ENCODE measurements around the gene PPARD. TPM values are rescaled to one million over a fixed set of nuclear protein-coding genes. Genes with fewer than 3 reads are reported as not detected.

Gene PPARD
- total RNA-seq, 4 donors from 2014 or later = 17.3 to 40.3 (median 35.9) TPM

GRCh38 chr6:35351422-35351821 lies 9.1 kb downstream of the PPARD start:
- TF ChIP-seq CTCF (IDR thresholded peaks at IDR 0.05) = no peak
- no peak for TF ChIP-seq POLR2A (IDR thresholded peaks at IDR 0.05)
- no peak for DNase-seq
- Histone ChIP-seq H3K4me1 (peaks cover 7 to 10% of the 10 kb centered on the region in 2 donors), H3K27ac (no peak overlapping the region), H3K9me3 (no peaks in the 10 kb centered on the region), H3K4me3 (replicated peaks in 1 of 3) (no peak overlapping the region), H3K27me3 (no peaks in the 10 kb centered on the region), H3K36me3 (peaks cover 2 to 19% of the 10 kb centered on the region in 2 donors)
- WGBS, 2 donors = 95 to 96% methylated on average over 4 of the region's 4 CpGs
- intact Hi-C loops (cut with DNase I) = no loop called here

- TF ChIP-seq CTCF (IDR thresholded peaks at IDR 0.05) (no peak), POLR2A (IDR thresholded peaks at IDR 0.05) (no peak)
- WGBS, 2 donors = 94 to 98% methylated on average over 2 of the region's 2 CpGs
- peaks cover 4 to 8% of the 10 kb centered on the region in 2 donors for H3K4me1 ChIP-seq
- H3K4me3 ChIP-seq (replicated peaks in 1 of 3) = no peak overlapping the region
- intact Hi-C loops (cut with DNase I) = no loop called here
- peaks cover 8 to 15% of the 10 kb centered on the region in 2 donors for H3K36me3 ChIP-seq
- H3K9me3 ChIP-seq = no peaks in the 10 kb centered on the region
- no peak overlapping the region for H3K27ac ChIP-seq
- DNase-seq = no peak
- no peaks in the 10 kb centered on the region for H3K27me3 ChIP-seq
These were observed 10.4 kb downstream of the PPARD start for GRCh38 chr6:35352735-35353134.

GRCh38 chr6:35354361-35355135 lies 12.2 kb downstream of the PPARD start:
- no peak for TF ChIP-seq POLR2A (IDR thresholded peaks at IDR 0.05)
- TF ChIP-seq CTCF (IDR thresholded peaks at IDR 0.05) = no peak
- 95 to 97% methylated on average over 13 of the region's 13 CpGs for WGBS, 2 donors
- Histone ChIP-seq H3K4me1 (peaks cover 20 to 26% of the 10 kb centered on the region in 2 donors), H3K9me3 (no peaks in the 10 kb centered on the region), H3K36me3 (peaks cover 7 to 8% of the 10 kb centered on the region in 2 donors), H3K4me3 (replicated peaks in 1 of 3) (no peak overlapping the region), H3K27me3 (no peaks in the 10 kb centered on the region), H3K27ac (no peak overlapping the region)
- intact Hi-C loops (cut with DNase I) = no loop called here
- DNase-seq = no peak

GRCh38 chr6:35356391-35356790 lies 14.0 kb downstream of the PPARD start:
- peaks cover 3 to 8% of the 10 kb centered on the region in 2 donors for H3K36me3 ChIP-seq
- intact Hi-C loops (cut with DNase I) = no loop called here
- H3K27ac ChIP-seq = peak overlapping the region in 1 of 3 donors; percentile 9
- DNase-seq = no peak
- H3K9me3 ChIP-seq = no peaks in the 10 kb centered on the region
- no peak overlapping the region for H3K4me3 ChIP-seq (replicated peaks in 1 of 3)
- TF ChIP-seq CTCF (IDR thresholded peaks at IDR 0.05) = no peak
- no peak for TF ChIP-seq POLR2A (IDR thresholded peaks at IDR 0.05)
- no peaks in the 10 kb centered on the region for H3K27me3 ChIP-seq
- peaks cover 37 to 41% of the 10 kb centered on the region in 2 donors for H3K4me1 ChIP-seq
- WGBS, 2 donors = 100% methylated on average over 1 of the region's 1 CpG

GRCh38 chr6:35357677-35358076 lies 15.3 kb downstream of the PPARD start:
- no peak for TF ChIP-seq POLR2A (IDR thresholded peaks at IDR 0.05)
- TF ChIP-seq CTCF (IDR thresholded peaks at IDR 0.05) = no peak
- Histone ChIP-seq H3K36me3 (peaks cover 0 to 8% of the 10 kb centered on the region in 2 donors), H3K9me3 (no peaks in the 10 kb centered on the region), H3K4me1 (peaks cover 49 to 54% of the 10 kb centered on the region in 2 donors), H3K27me3 (no peaks in the 10 kb centered on the region), H3K27ac (peak overlapping the region in 1 of 3 donors; percentile 86), H3K4me3 (replicated peaks in 1 of 3) (no peak overlapping the region)
- intact Hi-C loops (cut with DNase I) = no loop called here
- 82 to 85% methylated on average over 4 of the region's 4 CpGs for WGBS, 2 donors
- DNase-seq = no peak

Data from thyroid gland (tissue), 4 donors.